ENCODE results near the gene PARD3B.

- TF ChIP-seq POLR2A (IDR thresholded peaks at IDR 0.05; ENCODE audit: extremely low read depth, insufficient read length) (no peak), CTCF (IDR thresholded peaks at IDR 0.05; ENCODE audit: low read depth, low read length) (no peak), MAX (IDR thresholded peaks at IDR 0.05; ENCODE audit: low read depth, low read length) (no peak)
Measured at GRCh38 chr2:205505371-205505770, 960.1 kb downstream of the PARD3B start.
